NB4 (cell line): ENCODE results near the gene ELAC2.

Experiments
- DNase-seq: peaks from one replicate; pipeline ENCODE4 v3.0.0; 2010; ENCODE audit warnings: low read depth
- H3K4me3 ChIP-seq: one replicate; pipeline ENCODE4 v1.5.1; 2011; ENCODE audit warnings: mild to moderate bottlenecking, low read depth, low read length, moderate library complexity
- CTCF ChIP-seq: IDR thresholded peaks from one replicate; pipeline ENCODE4 v1.5.1; 2012; ENCODE audit warnings: low read depth, low read length
- MAX ChIP-seq: IDR thresholded peaks from 2 replicates; pipeline ENCODE4 v1.6.1; 2011; ENCODE audit warnings: low read depth, low read length
- MYC ChIP-seq: IDR thresholded peaks from 2 replicates; pipeline ENCODE4 v1.6.1; 2011; ENCODE audit warnings: low read depth, low read length
- POLR2A ChIP-seq: IDR thresholded peaks from 2 replicates; pipeline ENCODE4 v1.6.1; 2011; ENCODE audit warnings: mild to moderate bottlenecking; ENCODE audit not compliant: insufficient read length; ENCODE audit errors: extremely low read depth

Gene ELAC2

GRCh38 chr17:13010959-13011358 is 6.9 kb downstream of the ELAC2 start:
- no peak for TF ChIP-seq MYC
- no peak for TF ChIP-seq POLR2A
- no peak for TF ChIP-seq MAX
- TF ChIP-seq CTCF = no peak
- no peak for DNase-seq
- H3K4me3 ChIP-seq = no peak overlapping the region

- no peak overlapping the region for H3K4me3 ChIP-seq
- no peak for DNase-seq
- no peak for TF ChIP-seq MAX
- TF ChIP-seq POLR2A = no peak
- no peak for TF ChIP-seq MYC
- TF ChIP-seq CTCF = no peak
Measured at GRCh38 chr17:13008461-13008860, 9.4 kb downstream of the ELAC2 start.

GRCh38 chr17:13005530-13005929 is 12.3 kb downstream of the ELAC2 start:
- TF ChIP-seq MYC (no peak), MAX (no peak), POLR2A (no peak), CTCF (no peak)
- DNase-seq = no peak
- H3K4me3 ChIP-seq = no peak overlapping the region

- TF ChIP-seq MYC = no peak
- TF ChIP-seq MAX = no peak
- no peak for TF ChIP-seq CTCF
- no peak for TF ChIP-seq POLR2A
- H3K4me3 ChIP-seq = no peak overlapping the region
- DNase-seq = no peak
Measured at GRCh38 chr17:13004336-13004735, 13.5 kb downstream of the ELAC2 start.

GRCh38 chr17:13003927-13004326 is 13.9 kb downstream of the ELAC2 start:
- no peak for DNase-seq
- H3K4me3 ChIP-seq = no peak overlapping the region
- TF ChIP-seq POLR2A (no peak), MAX (no peak), MYC (no peak), CTCF (no peak)

GRCh38 chr17:13003454-13003851 is 14.4 kb downstream of the ELAC2 start:
- TF ChIP-seq POLR2A (no peak), CTCF (no peak), MAX (no peak), MYC (no peak)
- no peak overlapping the region for H3K4me3 ChIP-seq
- DNase-seq = no peak
